Suprapubic skin (tissue), 4 donors: ENCODE data around the gene KCNT1.

Experiments used
- CTCF ChIP-seq, 2 donors: fragments of 200-600 bp in 1 of 2; fragments of 450-650 bp in 1 of 2; sonication (generic) in 1 of 2; IDR thresholded peaks; one replicate each; pipeline ENCODE4 v1.5.1; 2016 to 2019; ENCODE audit warnings: antibody characterized with exemption in 2 of 2, mild to moderate bottlenecking in 1 of 2, moderate library complexity in 1 of 2
- EP300 ChIP-seq: sonication (generic); formaldehyde crosslinking; IDR thresholded peaks from one replicate; pipeline ENCODE4 v1.6.1; 2017; ENCODE audit warnings: antibody characterized with exemption
- POLR2A ChIP-seq, 2 donors: fragments of 450-650 bp; IDR thresholded peaks; one replicate each; pipeline ENCODE4 v1.6.1; 2017; ENCODE audit warnings: antibody characterized with exemption in 2 of 2, mild to moderate bottlenecking in 2 of 2, moderate library complexity in 2 of 2
- POLR2AphosphoS5 ChIP-seq, 3 donors: sonication (generic); formaldehyde crosslinking; IDR thresholded peaks; one replicate each; pipeline ENCODE4 v1.6.1; 2017; ENCODE audit warnings: antibody characterized with exemption in 3 of 3

GRCh38 chr9:135805422-135806022 lies 103.5 kb downstream of the KCNT1 start:
- TF ChIP-seq POLR2A (IDR thresholded peaks at IDR 0.05) (no peak), CTCF (IDR thresholded peaks at IDR 0.05) (no peak), POLR2AphosphoS5 (IDR thresholded peaks at IDR 0.05) (no peak), EP300 (no peak)
